GM18498 (cell line): ENCODE measurements around the gene BANF2.

Source experiments
- ATAC-seq: cut with Tn5 transposase; IDR thresholded peaks from one replicate; pipeline ENCODE4 v1.9.1; 2021; ENCODE audit warnings: mild to moderate bottlenecking, moderate library complexity; ENCODE audit not compliant: unreplicated experiment

BANF2 gene

GRCh38 chr20:17708675-17709360 is 9.1 kb downstream of the BANF2 start:
- no peak for ATAC-seq

- no peak for ATAC-seq
Measured at GRCh38 chr20:17709361-17710293, 9.9 kb downstream of the BANF2 start.

GRCh38 chr20:17710379-17711266 is 10.9 kb downstream of the BANF2 start:
- ATAC-seq = no peak

- no peak for ATAC-seq
Measured at GRCh38 chr20:17711267-17711627, 11.5 kb downstream of the BANF2 start.

GRCh38 chr20:17712201-17712600 is 12.4 kb downstream of the BANF2 start:
- no peak for ATAC-seq

- ATAC-seq = no peak
Measured at GRCh38 chr20:17712708-17713107, 12.9 kb downstream of the BANF2 start.

GRCh38 chr20:17714597-17714996 is 14.8 kb downstream of the BANF2 start:
- no peak for ATAC-seq

- ATAC-seq = no peak
Measured at GRCh38 chr20:17715075-17715474, 15.3 kb downstream of the BANF2 start.

GRCh38 chr20:17716331-17716730 is 16.6 kb downstream of the BANF2 start:
- ATAC-seq = no peak

GRCh38 chr20:17720755-17721154 is 21.0 kb downstream of the BANF2 start:
- ATAC-seq = no peak

GRCh38 chr20:17721802-17722486 is 22.2 kb downstream of the BANF2 start:
- ATAC-seq = no peak

- ATAC-seq = no peak
Measured at GRCh38 chr20:17722493-17723300, 22.9 kb downstream of the BANF2 start.

GRCh38 chr20:17723301-17723691 is 23.5 kb downstream of the BANF2 start:
- ATAC-seq = no peak

GRCh38 chr20:17725094-17725835 is 25.5 kb downstream of the BANF2 start:
- no peak for ATAC-seq

- no peak for ATAC-seq
Measured at GRCh38 chr20:17726902-17727301, 27.1 kb downstream of the BANF2 start.

- ATAC-seq = no peak
Measured at GRCh38 chr20:17727351-17727750, 27.6 kb downstream of the BANF2 start.

GRCh38 chr20:17728074-17728473 is 28.3 kb downstream of the BANF2 start:
- no peak for ATAC-seq

- ATAC-seq = no peak
Measured at GRCh38 chr20:17730071-17730470, 30.3 kb downstream of the BANF2 start.

GRCh38 chr20:17731233-17731632 is 31.5 kb downstream of the BANF2 start:
- ATAC-seq = no peak
